Gastrocnemius medialis (tissue), 4 donors: ENCODE data around the gene SLC17A9.

ENCODE experiments used
- CTCF ChIP-seq, 5 experiments: fragments of 450-650 bp in 3 of 5; fragments of 200-600 bp in 2 of 5; sonication (generic) in 2 of 5; IDR thresholded peaks in 4 of 5; conservative IDR thresholded peaks in 1 of 5; 1 replicate in 4 of 5; 2 replicates in 1 of 5; pipeline ENCODE4 v1.5.1; 2016 to 2019; ENCODE audit warnings: antibody characterized with exemption in 5 of 5, mild to moderate bottlenecking in 3 of 5, moderate library complexity in 3 of 5
- POLR2A ChIP-seq, 2 donors: fragments of 450-650 bp; IDR thresholded peaks; one replicate each; pipeline ENCODE4 v1.6.1; 2017; ENCODE audit warnings: antibody characterized with exemption in 2 of 2, mild to moderate bottlenecking in 2 of 2, moderate library complexity in 2 of 2

- TF ChIP-seq CTCF (IDR thresholded peaks at IDR 0.05 in 4 of 5, conservative IDR thresholded peaks at IDR 0.05 in 1 of 5) (no peak), POLR2A (IDR thresholded peaks at IDR 0.05) (no peak)
Observed at GRCh38 chr20:62925420-62926228, 26.9 kb upstream of the SLC17A9 start.
